ENCODE measurements around the gene S100A3. TPM values are rescaled to one million over a fixed set of nuclear protein-coding genes. Genes with fewer than 3 reads are reported as not detected.

Gene S100A3
- total and polyA plus RNA-seq, 4 donors, result 3.0 to 8.0 (median 6.0) TPM

DNA sequence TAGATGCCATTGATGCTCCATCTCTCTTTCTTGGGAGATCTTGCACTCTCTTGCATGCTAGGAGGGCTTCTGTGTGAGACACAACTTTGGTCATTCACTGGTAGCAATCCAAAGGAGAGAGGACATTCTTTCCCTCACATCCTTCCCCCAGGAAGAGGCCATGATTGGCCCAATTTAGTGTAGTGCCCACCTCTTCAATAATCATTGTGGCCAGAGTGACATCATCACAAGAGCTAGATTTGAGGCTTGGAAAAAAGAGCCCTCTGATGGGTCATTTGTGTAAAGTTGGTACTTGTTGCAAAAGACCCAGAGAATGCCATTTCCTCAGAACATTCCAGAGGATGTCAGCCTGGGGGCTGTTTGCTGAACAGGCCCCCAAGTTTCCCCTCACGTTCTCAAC, 43.5 kb downstream of the S100A3 start:
- H3K27ac ChIP-seq (ENCODE audit: low read depth in 1 of 2, low read length in 1 of 2), result no peak overlapping the region
- DNase-seq (no peak), ATAC-seq (ENCODE audit: insufficient read depth, low FRiP score) (no peak)
- H3K4me1 ChIP-seq (ENCODE audit: control insufficient read depth in 5 of 5, insufficient read depth in 5 of 5, low read length in 5 of 5), result peaks cover 0 to 25% (median 8%) of the 10 kb centered on the region in 5 donors
- TF ChIP-seq, protein P1, sequence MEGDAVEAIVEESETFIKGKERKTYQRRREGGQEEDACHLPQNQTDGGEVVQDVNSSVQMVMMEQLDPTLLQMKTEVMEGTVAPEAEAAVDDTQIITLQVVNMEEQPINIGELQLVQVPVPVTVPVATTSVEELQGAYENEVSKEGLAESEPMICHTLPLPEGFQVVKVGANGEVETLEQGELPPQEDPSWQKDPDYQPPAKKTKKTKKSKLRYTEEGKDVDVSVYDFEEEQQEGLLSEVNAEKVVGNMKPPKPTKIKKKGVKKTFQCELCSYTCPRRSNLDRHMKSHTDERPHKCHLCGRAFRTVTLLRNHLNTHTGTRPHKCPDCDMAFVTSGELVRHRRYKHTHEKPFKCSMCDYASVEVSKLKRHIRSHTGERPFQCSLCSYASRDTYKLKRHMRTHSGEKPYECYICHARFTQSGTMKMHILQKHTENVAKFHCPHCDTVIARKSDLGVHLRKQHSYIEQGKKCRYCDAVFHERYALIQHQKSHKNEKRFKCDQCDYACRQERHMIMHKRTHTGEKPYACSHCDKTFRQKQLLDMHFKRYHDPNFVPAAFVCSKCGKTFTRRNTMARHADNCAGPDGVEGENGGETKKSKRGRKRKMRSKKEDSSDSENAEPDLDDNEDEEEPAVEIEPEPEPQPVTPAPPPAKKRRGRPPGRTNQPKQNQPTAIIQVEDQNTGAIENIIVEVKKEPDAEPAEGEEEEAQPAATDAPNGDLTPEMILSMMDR (IDR thresholded peaks at IDR 0.05; ENCODE audit: control extremely low read depth, extremely low read depth), result no peak
- H3K9ac ChIP-seq (ENCODE audit: insufficient read depth in 1 of 2, low read length in 2 of 2), result no peak overlapping the region
- H3K9me3 ChIP-seq (ENCODE audit: control insufficient read depth in 4 of 4, insufficient read depth in 3 of 4, low read length in 3 of 4), result no peaks in the 10 kb centered on the region
- H3K27me3 ChIP-seq (ENCODE audit: control insufficient read depth in 3 of 3, insufficient read depth in 3 of 3, low read length in 2 of 3), result no peaks in the 10 kb centered on the region
- no peak overlapping the region for H3K4me3 ChIP-seq
- no peaks in the 10 kb centered on the region for H3K36me3 ChIP-seq (ENCODE audit: control insufficient read depth in 4 of 4, insufficient read depth in 4 of 4, low read length in 4 of 4)
- whole genome bisulfite sequencing, 2 donors, result 80 to 84% methylated on average over 1 of the region's 1 CpG

- Histone ChIP-seq H3K9ac (ENCODE audit: insufficient read depth in 1 of 2, low read length in 2 of 2) (no peak overlapping the region), H3K27ac (ENCODE audit: low read depth in 1 of 2, low read length in 1 of 2) (no peak overlapping the region), H3K9me3 (ENCODE audit: control insufficient read depth in 4 of 4, insufficient read depth in 3 of 4, low read length in 3 of 4) (no peaks in the 10 kb centered on the region), H3K4me1 (ENCODE audit: control insufficient read depth in 5 of 5, insufficient read depth in 5 of 5, low read length in 5 of 5) (peaks cover 0 to 34% (median 12%) of the 10 kb centered on the region in 5 donors), H3K36me3 (ENCODE audit: control insufficient read depth in 4 of 4, insufficient read depth in 4 of 4, low read length in 4 of 4) (no peaks in the 10 kb centered on the region), H3K4me3 (no peak overlapping the region), H3K27me3 (ENCODE audit: control insufficient read depth in 3 of 3, insufficient read depth in 3 of 3, low read length in 2 of 3) (no peaks in the 10 kb centered on the region)
- TF ChIP-seq, protein P1 (IDR thresholded peaks at IDR 0.05; ENCODE audit: control extremely low read depth, extremely low read depth), result no peak
- ATAC-seq (ENCODE audit: insufficient read depth, low FRiP score) (no peak), DNase-seq (no peak)
- 84 to 87% methylated on average over 3 of the region's 3 CpGs for WGBS, 2 donors
Measured at GRCh38 chr1:153503766-153504165, 45.3 kb downstream of the S100A3 start.

GRCh38 chr1:153498746-153499145, 50.3 kb downstream of the S100A3 start:
- WGBS, 2 donors, result 5 to 13% methylated on average over 2 of the region's 2 CpGs
- DNase-seq (peak; percentile 51 to 89 (median 82)), ATAC-seq (ENCODE audit: insufficient read depth, low FRiP score) (no peak)
- Histone ChIP-seq H3K9ac (ENCODE audit: insufficient read depth in 1 of 2, low read length in 2 of 2) (no peak overlapping the region), H3K4me1 (ENCODE audit: control insufficient read depth in 5 of 5, insufficient read depth in 5 of 5, low read length in 5 of 5) (peaks cover 0 to 27% (median 4%) of the 10 kb centered on the region in 5 donors), H3K27me3 (ENCODE audit: control insufficient read depth in 3 of 3, insufficient read depth in 3 of 3, low read length in 2 of 3) (no peaks in the 10 kb centered on the region), H3K27ac (ENCODE audit: low read depth in 1 of 2, low read length in 1 of 2) (no peak overlapping the region), H3K9me3 (ENCODE audit: control insufficient read depth in 4 of 4, insufficient read depth in 3 of 4, low read length in 3 of 4) (no peaks in the 10 kb centered on the region), H3K36me3 (ENCODE audit: control insufficient read depth in 4 of 4, insufficient read depth in 4 of 4, low read length in 4 of 4) (no peaks in the 10 kb centered on the region), H3K4me3 (no peak overlapping the region)
- TF ChIP-seq, protein P1 (IDR thresholded peaks at IDR 0.05; ENCODE audit: control extremely low read depth, extremely low read depth), result no peak

Other genes starting within 250 kb of the S100A3 start
- gene PGLYRP3, start 236.3 kb downstream of the S100A3 start, total RNA-seq, result not detected
- not detected for gene PGLYRP3, start 236.3 kb downstream of the S100A3 start, polyA plus RNA-seq
- 1 to 10 TPM; 1.0 to 3.1 TPM for gene PGLYRP4, start 200.4 kb downstream of the S100A3 start, total RNA-seq
- 1 to 10 TPM in 1 of 2 donors, under 1 TPM in 1; 0.18 to 1.0 TPM for gene PGLYRP4, start 200.4 kb downstream of the S100A3 start, polyA plus RNA-seq
- 100 to 1,000 TPM; 394 to 769 TPM for gene S100A9, start 191.4 kb downstream of the S100A3 start, total RNA-seq
- over 10,000 TPM in 1 of 2 donors, 100 to 1,000 TPM in 1; 550 to 16,342 TPM for gene S100A9, start 191.4 kb downstream of the S100A3 start, polyA plus RNA-seq
- gene S100A12, start 173.6 kb downstream of the S100A3 start, total RNA-seq, result 10 to 100 TPM; 14.9 to 31.7 TPM
- gene S100A12, start 173.6 kb downstream of the S100A3 start, polyA plus RNA-seq, result 1,000 to 10,000 TPM in 1 of 2 donors, 10 to 100 TPM in 1; 43.9 to 1,191 TPM
- 100 to 1,000 TPM in 1 of 2 donors, 10 to 100 TPM in 1; 69.8 to 556 TPM for gene S100A8, start 158.2 kb downstream of the S100A3 start, total RNA-seq
- 1,000 to 10,000 TPM in 1 of 2 donors, 100 to 1,000 TPM in 1; 623 to 6,695 TPM for gene S100A8, start 158.2 kb downstream of the S100A3 start, polyA plus RNA-seq
- not detected for gene S100A7A, start 132.7 kb downstream of the S100A3 start, total RNA-seq
- not detected for gene S100A7A, start 132.7 kb downstream of the S100A3 start, polyA plus RNA-seq
- gene S100A7, start 88.6 kb downstream of the S100A3 start, total RNA-seq, result not detected
- under 1 TPM in 1 of 2 donors, not detected in 1; 0.47 TPM for gene S100A7, start 88.6 kb downstream of the S100A3 start, polyA plus RNA-seq
- gene S100A6, start 13.3 kb downstream of the S100A3 start, total RNA-seq, result 1,000 to 10,000 TPM in 1 of 2 donors, 100 to 1,000 TPM in 1; 165 to 1,591 TPM
- over 10,000 TPM in 1 of 2 donors, 1,000 to 10,000 TPM in 1; 2,413 to 10,136 TPM for gene S100A6, start 13.3 kb downstream of the S100A3 start, polyA plus RNA-seq
- under 1 TPM in 1 of 2 donors, not detected in 1; 0.31 TPM for gene S100A5, start 8.3 kb downstream of the S100A3 start, total RNA-seq
- gene S100A5, start 8.3 kb downstream of the S100A3 start, polyA plus RNA-seq, result under 1 TPM; 0.31 to 0.32 TPM
- 100 to 1,000 TPM in 1 of 2 donors, 10 to 100 TPM in 1; 44.0 to 665 TPM for gene S100A4, start 3.5 kb downstream of the S100A3 start, total RNA-seq
- gene S100A4, start 3.5 kb downstream of the S100A3 start, polyA plus RNA-seq, result 1,000 to 10,000 TPM in 1 of 2 donors, 100 to 1,000 TPM in 1; 860 to 2,351 TPM
- 10 to 100 TPM in 1 of 2 donors, 1 to 10 TPM in 1; 1.1 to 41.2 TPM for gene S100A2, start 16.6 kb upstream of the S100A3 start, total RNA-seq
- gene S100A2, start 16.6 kb upstream of the S100A3 start, polyA plus RNA-seq, result 100 to 1,000 TPM in 1 of 2 donors, 10 to 100 TPM in 1; 68.4 to 261 TPM
- 100 to 1,000 TPM in 1 of 2 donors, 10 to 100 TPM in 1; 70.6 to 119 TPM for gene S100A16, start 63.9 kb upstream of the S100A3 start, total RNA-seq
- gene S100A16, start 63.9 kb upstream of the S100A3 start, polyA plus RNA-seq, result 100 to 1,000 TPM; 162 to 182 TPM
- 100 to 1,000 TPM in 1 of 2 donors, 10 to 100 TPM in 1; 78.5 to 150 TPM for gene S100A14, start 67.1 kb upstream of the S100A3 start, total RNA-seq
- 100 to 1,000 TPM; 157 to 326 TPM for gene S100A14, start 67.1 kb upstream of the S100A3 start, polyA plus RNA-seq
- gene S100A13, start 78.2 kb upstream of the S100A3 start, total RNA-seq, result 10 to 100 TPM; 36.2 to 92.1 TPM
- gene S100A13, start 78.2 kb upstream of the S100A3 start, polyA plus RNA-seq, result 100 to 1,000 TPM in 1 of 2 donors, 10 to 100 TPM in 1; 80.9 to 168 TPM
- gene S100A1, start 79.2 kb upstream of the S100A3 start, total RNA-seq, result 1 to 10 TPM in 1 of 2 donors, not detected in 1; 1.8 TPM
- under 1 TPM; 0.31 to 0.91 TPM for gene S100A1, start 79.2 kb upstream of the S100A3 start, polyA plus RNA-seq
- gene CHTOP, start 84.8 kb upstream of the S100A3 start, total RNA-seq, result 10 to 100 TPM; 60.5 to 76.6 TPM
- 10 to 100 TPM; 51.2 to 56.3 TPM for gene CHTOP, start 84.8 kb upstream of the S100A3 start, polyA plus RNA-seq
- 10 to 100 TPM; 29.7 to 37.4 TPM for gene SNAPIN, start 109.4 kb upstream of the S100A3 start, total RNA-seq
- 10 to 100 TPM; 26.3 to 38.1 TPM for gene SNAPIN, start 109.4 kb upstream of the S100A3 start, polyA plus RNA-seq
- gene ILF2, start 121.7 kb upstream of the S100A3 start, total RNA-seq, result 100 to 1,000 TPM; 101 to 121 TPM
- gene ILF2, start 121.7 kb upstream of the S100A3 start, polyA plus RNA-seq, result 100 to 1,000 TPM in 1 of 2 donors, 10 to 100 TPM in 1; 46.7 to 133 TPM
- gene NPR1, start 129.4 kb upstream of the S100A3 start, total RNA-seq, result 10 to 100 TPM; 16.7 to 98.9 TPM
- gene NPR1, start 129.4 kb upstream of the S100A3 start, polyA plus RNA-seq, result 10 to 100 TPM; 35.9 to 57.7 TPM
- 10 to 100 TPM; 63.5 to 70.4 TPM for gene INTS3, start 178.8 kb upstream of the S100A3 start, total RNA-seq
- gene INTS3, start 178.8 kb upstream of the S100A3 start, polyA plus RNA-seq, result 10 to 100 TPM; 31.3 to 38.6 TPM
- gene SLC27A3, start 226.1 kb upstream of the S100A3 start, total RNA-seq, result 100 to 1,000 TPM in 1 of 2 donors, 10 to 100 TPM in 1; 15.8 to 162 TPM
- 100 to 1,000 TPM in 1 of 2 donors, 10 to 100 TPM in 1; 53.9 to 223 TPM for gene SLC27A3, start 226.1 kb upstream of the S100A3 start, polyA plus RNA-seq

All from lung (tissue), 12 donors.